Superior temporal gyrus (tissue), 1 donor: ENCODE measurements around the gene SNX19.

ENCODE experiments used
- DNase-seq: peaks from one replicate; pipeline ENCODE4 v3.0.0-alpha.2; 2016; ENCODE audit errors: extremely low spot score

The SNX19 gene

DNA sequence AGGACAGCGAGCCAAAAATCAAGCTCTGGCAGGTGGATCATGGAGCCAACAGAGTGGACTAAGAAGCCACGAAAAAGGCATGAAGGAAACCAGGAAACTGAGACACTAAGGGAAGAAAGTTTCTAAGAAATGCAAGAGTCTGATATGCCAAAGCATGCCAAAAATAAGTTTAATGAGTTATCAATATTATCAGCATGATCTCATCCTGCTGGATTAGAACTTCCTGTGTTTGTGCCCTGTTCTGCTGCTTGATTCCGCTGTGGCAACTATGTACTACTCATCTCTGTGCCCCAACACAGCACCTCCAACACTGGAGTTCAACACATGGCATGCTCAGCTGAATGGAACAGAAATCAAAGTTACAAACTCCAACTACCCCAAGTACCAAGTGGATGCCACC is 10.8 kb downstream of the SNX19 start:
- DNase-seq: no peak

DNA sequence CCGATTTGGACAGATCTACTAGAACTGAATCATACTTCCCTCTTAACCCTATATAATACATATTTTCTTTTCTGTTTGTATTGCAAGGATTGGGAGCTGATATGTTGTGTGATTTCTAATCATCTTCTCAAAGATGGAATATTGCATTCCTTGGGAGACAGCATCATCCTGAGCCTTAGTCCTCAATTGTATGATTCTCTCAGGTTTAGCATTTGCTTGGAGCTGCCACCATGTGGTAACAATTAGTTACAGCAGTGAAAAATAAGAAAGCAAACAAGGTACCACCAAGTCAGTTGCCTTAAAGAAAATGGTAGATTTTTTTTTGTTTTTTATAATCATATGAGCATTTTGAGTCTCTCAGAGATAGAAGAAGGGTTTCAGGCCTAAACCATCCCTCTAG is 11.9 kb downstream of the SNX19 start:
- DNase-seq: no peak

DNA sequence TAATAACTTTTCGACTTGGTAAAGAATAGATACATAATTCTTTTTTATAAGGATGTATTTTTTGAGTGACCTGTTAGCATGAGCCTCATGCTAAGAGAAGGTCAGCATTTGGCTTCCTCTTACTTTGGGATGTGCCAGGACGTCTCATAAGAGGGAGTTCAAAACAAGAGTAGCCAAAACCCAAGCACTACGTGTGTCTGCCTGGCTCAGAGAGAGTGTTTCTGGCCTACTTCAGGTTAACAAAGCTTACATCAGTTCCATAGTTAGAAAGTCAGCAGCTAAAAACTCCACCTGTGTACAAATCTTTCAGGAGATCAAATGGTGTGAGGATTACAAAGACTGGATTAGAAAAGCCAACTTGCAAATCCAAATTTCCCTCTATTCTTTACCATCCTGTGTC is 13.9 kb downstream of the SNX19 start:
- DNase-seq: no peak

DNA sequence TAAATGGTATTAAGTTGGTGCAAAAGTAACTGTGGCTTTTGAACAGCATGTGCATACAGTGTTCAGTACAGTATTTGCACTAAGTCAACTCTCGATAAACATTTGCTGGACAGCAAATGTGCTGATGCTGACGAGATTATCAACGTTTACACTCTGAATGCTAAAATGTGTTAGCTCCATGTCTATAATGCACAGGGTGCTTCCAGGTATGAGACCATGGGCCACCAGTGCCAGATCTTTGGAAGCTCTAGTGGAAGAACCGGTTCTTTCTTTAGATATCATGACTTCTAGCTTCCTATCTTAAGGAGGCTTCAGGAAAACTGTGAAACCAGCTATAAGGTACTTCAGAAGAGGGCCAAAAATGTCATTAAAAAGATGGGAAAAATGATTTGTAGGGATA is 17.2 kb downstream of the SNX19 start:
- DNase-seq: no peak

DNA sequence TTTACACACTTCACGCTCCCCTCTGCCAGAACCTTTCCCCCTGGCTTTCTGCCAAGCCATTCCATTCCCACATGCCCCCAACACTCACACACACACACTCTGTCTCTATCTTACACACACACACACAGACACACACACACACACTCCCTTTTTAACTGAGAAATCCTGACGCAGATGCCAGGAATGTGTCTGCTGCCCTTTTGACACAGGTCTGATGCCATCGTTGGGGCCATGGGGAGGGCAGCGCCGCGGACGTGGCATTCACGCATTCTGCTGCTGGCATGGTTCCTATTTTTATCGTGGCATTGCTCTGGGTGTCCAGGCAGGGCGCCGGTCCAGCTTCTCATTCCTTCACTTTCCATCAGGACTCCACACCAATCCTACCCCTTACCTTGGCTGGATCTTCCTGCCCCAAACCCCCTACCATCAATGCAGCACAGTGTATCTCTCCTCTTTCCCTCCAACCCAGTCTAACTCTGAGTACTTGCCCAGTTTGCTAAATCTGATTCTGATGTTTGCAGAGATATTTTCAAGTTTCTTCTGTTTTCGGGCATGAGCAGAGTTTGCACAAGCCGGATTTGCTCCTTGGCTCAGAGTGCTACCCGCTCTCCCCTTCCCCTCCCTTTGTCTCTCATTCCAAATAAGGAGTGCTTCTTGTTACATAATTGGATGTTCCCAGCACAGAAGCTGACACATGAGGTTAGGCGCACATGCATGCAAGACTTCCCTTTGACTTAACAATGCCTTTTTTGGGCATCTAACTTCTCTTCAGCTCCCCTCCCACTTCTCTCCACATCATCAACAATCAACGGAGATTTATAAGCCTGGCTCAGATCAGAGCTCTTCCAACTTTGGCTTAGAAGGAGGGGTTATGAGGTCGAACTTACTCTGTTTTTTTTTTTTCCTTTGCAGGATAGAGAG is 18.8 kb downstream of the SNX19 start:
- DNase-seq: peak; percentile 46

DNA sequence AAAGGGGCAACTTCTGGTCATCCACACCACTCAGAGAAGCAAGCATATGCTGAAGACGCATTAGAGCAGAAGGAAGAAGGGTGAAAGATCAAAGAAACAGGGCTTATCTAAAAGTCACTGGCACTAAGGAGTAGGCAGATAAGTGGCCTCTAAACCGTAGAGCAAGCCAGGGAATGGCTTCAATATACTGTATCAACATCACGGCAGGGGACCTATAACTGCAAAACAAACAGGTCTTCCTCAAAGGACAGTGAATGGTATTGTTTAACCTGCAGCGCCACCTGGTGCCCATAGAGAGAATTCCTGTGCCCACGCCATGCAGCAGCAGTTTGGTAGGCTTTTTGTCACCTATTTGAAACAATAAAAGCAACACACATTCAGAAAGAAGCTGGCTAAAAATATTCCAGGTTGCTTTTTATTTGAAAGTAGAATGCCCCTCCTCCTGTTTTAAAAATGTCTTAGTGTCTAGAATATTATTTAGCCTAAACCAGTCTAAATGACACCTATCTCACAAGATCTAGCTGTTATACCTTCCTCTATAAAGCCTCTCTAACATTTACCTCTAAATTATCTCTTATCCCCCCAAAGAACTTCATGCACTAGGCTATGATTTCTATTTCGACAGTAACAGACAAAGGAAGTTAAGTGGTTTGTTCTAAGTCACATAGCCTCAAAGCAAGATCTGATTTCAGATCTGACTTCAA is 21.8 kb downstream of the SNX19 start:
- peak; percentile 96 for DNase-seq

DNA sequence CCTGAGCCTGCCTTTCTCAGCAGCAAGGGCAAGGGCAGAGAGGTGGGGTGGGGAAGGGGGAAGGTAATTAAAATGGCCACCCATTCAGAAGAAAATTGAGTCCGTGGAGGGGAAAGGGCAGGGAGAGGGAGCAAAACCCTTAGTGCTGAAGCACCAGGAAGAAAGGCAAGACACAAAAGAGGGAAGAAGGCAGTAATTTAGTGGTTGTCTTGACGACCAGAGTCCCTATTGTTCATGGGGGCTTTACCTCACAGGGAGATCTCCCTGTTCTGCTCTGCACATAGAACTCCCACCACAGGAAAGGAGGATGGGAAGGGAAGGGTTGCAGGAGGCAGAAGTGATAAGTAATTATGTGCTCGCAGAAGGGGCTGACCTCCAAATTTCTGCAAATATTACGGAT is 23.4 kb downstream of the SNX19 start:
- no peak for DNase-seq

DNA sequence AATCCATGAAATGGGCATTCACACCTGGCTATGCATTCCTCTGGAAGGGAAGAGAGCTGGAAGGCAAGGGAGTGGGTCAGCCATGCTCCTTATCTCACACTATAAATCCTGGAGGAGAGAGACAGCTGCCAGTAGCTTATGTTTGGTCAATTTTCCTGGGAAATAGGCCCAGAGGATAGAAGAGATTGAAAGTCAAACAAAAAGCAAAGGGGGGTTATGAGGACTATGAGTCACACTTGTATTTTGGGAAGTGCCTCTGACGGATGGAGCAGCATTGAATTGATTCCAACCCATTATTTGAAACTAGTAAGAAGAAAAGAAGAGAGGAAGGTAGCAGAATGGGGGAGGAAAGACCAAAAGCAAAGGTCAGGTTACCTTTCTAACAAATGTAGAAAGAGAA is 25.0 kb downstream of the SNX19 start:
- DNase-seq: no peak

DNA sequence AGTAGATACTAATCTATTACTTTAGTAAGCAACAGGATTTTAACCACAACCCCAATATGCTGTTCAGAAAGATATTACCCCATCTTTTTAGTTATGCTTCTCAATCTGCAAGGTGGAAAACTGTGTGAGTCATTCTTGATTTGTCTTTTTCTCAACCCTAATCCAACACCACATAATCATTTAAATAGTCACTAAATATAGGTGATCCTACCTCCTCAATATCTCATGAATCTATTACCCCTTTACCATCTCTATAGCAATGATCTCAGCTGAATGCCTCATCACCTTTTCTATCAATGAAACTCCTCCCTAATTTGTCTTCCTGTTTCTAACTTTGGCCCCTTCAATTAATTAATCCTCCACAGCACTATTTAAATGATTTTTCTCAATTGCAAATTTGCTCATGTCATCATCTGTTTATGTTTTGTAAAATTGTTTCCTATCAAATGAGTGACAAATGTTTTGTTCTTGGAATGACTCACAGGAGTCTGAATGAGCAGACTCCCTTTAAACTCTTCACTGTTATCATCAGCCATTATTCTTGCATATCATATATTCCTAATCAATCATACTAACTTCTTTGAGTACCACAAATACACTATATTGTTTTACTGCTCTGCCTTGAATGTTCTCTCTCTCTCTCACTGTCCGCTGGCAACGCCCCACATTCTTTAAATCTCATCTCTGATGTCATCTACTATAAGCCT is 26.1 kb downstream of the SNX19 start:
- no peak for DNase-seq

DNA sequence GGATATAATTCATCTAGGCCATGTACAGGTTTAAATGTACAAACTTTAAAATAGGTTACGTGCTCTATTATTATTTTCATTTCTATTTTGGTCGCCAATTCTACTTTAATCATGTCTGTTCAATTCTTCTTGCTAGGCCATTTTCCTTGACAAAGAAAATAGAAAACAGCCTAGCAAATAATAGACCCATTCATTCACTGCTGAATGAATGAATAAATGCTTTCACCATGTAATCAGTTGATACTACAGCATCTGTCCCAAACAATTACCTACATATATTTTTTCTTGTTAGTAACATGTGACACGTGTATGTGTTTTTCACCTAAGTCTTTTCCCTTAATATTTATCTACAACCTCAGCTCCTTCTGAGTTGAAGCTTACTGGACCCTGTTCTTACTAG is 27.5 kb downstream of the SNX19 start:
- peak; percentile 60 for DNase-seq

DNA sequence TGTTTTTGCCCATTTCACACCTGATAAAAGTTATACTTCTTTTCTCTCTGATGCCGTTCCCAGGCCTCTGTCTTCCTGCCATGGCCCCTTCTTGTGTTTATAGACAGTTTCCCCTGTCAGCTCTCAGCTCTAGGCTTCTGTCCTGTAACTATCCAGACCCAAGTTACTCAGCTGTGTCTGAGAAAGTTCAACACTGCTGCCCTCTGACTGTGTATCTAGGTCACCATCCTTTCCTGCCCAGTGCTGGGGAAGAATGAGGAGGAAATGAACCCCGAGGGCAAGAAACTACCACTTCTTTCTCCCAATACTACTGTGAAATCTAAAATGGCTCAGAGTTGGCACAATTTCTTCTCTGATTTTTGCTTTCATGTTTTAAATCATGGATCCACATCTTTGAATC is 29.6 kb downstream of the SNX19 start:
- no peak for DNase-seq

DNA sequence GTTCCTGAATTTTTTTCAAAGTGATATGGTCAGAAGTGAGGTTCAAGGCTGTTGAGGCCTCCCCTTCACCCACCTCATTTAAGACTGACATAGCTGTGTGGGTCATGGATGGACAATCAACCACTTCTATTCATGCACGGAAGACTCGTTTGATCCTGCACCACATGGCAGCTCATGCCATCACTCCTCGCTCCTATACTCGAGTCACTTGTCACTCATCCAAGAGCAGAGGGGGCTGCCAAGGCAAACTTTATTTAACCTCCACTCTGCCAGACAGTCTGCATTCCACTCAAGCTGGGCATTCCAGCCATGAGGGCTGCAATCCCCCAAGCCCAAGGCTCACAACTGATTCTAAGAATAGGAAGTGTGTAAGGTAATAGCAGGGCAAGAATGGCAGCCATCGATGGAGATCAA is 34.1 kb downstream of the SNX19 start:
- no peak for DNase-seq

DNA sequence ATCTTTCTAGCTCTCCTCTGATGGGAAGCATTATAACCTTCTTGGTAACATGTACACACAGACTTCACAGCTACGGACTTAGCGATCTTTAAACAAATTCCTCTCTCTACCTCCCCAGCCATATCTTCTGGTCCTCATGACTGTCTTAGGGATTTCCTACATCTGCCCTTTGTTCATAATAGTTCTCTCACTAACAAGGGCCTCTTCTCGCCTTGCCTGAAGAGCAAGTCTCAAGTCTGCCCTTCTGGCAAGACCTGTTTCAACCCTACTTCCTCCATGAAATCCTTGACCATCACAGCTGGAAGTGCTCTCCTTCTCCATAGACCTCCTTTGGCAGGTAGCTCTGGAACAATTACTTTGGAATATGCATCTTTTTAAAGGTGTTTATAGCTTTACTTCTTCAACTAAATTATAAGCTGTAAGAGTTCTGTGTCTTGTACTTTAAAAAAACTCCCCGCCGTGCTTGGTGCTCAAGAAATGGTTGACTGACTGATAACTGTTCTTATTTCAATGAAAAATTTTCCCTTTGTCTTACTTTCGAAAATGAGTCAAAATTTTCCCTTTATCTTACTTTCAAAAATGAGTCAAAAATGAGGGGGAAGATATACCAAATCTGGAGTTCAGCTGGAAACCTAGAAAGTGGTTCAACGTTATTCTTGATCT is 34.7 kb downstream of the SNX19 start:
- no peak for DNase-seq

DNA sequence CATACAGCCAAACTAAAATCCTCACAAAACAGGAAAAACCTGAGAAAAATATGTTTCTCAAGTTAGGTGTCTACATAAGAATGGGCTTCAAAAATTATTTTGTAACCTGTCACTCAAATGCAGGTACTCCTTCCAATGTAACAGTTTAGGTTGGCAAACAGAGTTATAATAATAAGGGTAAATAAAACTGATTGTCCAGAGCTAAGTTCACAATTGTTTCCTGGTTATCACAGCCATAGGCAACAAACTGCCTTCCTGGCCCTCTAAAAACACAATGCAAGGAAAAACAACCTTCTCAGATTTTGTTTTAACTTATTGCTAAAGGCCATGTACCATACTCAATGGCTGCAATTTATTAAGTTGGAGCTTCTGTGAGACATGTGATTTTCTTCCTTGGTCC is 36.4 kb downstream of the SNX19 start:
- no peak for DNase-seq

DNA sequence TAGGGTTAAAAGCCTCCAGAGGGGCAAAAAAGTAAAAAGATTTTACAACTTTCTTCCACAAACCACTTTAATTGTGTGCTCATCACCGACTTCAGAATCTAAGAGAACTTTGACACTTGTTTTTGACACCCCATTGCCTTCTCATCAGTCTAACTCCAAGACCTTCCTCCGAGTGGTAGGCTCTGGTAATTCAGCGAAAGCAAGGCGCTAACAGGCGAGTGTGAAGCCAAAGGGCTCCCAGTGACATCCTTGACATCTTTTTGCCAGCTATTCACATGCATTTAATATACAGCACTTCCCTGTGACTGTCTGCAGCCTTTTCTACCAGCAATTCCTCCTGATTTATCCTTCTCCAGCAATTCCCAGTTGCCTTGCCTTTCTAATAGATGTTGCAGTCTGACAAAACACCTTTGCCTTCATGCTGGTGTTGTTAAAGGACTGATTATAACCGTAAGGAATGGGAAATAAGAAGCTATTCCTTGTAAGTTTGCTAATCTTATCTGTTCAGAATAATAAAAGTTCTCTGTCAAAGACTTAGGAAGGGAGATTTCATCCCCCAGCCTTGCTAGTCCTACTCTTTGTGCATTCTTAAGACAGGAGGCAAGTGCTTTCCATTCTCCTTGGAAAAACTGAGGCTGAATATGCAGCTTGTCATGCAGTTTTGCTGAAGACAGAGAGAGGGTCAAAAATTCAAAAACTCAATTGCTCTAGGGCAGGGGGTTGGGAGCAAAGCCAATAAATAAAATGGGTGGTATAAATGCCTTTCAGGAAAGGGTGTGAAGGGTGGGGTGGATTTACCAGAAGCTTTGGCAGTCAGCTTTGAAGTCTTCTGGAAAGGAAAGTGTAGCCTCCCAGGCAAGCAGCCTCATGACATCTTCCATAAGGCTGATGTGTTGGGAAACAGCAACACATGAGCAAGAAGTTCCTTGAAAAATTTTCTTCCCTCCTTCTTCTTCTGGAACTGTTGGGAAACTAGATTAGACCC is 39.1 kb downstream of the SNX19 start:
- DNase-seq: no peak

DNA sequence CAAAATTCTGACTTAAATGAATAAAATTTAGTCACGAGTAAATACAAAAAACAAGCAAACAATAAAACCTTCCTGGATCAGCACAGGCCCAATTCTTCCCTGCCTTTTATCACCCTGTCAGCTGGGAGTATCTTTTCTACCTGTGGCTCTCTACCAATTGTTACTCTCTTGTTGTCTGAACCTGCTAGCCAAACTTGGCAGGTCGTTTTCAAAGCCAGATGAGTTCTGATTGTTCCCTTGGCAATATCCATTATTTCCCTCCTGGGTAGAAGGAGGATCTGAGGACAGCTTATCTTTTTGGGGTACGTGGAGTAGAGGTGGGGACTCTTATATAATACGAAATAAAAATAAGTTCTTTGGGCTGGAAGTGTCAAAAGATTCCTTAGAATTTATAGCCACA is 40.2 kb downstream of the SNX19 start:
- DNase-seq: no peak

DNA sequence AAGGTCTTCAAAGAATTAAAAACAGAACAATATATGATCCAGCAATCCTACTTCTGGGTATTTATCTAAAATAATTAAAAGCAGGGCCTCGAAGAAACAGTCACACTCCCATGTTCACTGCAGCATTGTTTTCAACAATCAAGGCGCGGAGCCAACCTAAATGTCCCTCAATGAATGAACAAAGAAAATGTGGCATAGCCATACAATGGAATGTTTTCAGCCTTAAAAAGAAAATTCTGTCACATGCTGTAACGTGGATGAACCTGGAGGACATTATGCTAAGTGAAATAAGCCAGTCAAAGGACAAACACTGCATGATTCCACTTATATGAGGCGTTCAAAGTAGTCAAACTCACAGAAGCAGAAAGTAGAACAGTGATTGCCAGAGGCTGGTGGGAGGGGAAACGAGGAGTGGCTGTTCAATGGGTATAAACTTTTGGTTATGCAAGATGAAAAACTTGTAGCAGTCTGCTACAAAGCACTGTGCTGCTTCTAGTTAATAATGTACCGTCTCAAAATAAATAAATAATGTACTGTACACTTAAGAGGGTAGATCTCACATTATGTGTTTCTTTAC is 41.2 kb downstream of the SNX19 start:
- peak; percentile 93 for DNase-seq

DNA sequence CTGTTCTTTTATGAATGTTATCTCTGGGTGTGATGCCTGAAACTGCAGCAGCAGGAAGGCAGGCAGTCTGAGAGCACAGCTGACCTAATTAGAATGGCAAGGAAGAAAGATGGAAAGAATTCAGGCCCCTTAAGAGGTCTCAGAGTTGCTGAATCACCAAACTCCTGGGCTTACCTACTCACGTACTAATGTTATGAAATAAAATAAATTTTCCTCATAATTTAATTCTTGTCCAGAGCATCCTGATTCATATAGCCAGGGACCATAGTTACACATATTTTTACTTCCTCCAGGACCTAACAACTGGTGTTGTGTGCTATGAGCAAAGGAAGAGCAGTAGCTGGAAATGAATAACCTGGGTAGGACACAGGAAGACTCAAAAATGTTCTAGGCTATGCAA is 41.9 kb downstream of the SNX19 start:
- DNase-seq: peak; percentile 57

DNA sequence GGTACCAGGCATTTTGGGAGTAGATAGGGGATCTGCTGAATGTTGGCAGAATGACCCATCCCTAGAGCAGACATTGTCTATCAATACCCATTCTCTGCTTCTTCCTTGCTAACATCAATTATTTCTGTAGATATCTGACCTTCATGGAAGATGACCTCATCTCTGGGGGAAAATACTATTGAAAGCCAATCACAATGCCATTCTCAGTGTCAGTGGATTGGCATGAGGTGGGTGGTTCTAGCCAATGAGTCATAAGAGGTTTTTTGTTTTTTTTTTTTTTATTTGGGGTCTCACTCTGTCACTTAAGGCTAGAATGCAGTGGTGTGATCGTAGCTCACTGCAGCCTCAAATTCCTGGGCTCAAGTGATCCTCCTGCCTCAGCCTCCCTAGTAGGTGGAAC is 42.5 kb downstream of the SNX19 start:
- DNase-seq: no peak

DNA sequence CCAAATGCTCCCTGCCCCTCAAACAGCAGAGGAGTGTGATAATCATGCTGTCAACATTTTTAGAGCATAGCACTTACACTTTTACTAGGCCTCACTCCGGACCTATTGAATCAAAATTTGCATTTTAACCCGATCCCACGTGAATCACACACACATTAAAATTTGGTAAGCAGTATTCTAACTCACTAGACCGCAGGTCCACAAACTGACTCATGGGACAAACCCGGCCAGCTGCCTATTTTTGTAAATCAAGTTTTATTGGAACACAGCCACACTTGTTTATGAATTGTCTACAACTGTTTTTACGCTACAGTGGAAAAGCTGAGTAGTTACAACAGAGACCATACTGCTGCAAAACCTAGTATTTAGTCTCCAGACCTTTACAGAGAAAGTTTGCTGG is 43.3 kb downstream of the SNX19 start:
- DNase-seq: no peak
